ENCODE results near the gene VSIG2. TPM values are rescaled to one million over a fixed set of nuclear protein-coding genes. Genes with fewer than 3 reads are reported as not detected.
A peak's percentile ranks its signal among the peaks of the same experiment; 100 is the strongest.

VSIG2 gene
- total RNA-seq, 4 donors from 2014 or later: 0.60 to 3.3 (median 1.7) TPM

DNA sequence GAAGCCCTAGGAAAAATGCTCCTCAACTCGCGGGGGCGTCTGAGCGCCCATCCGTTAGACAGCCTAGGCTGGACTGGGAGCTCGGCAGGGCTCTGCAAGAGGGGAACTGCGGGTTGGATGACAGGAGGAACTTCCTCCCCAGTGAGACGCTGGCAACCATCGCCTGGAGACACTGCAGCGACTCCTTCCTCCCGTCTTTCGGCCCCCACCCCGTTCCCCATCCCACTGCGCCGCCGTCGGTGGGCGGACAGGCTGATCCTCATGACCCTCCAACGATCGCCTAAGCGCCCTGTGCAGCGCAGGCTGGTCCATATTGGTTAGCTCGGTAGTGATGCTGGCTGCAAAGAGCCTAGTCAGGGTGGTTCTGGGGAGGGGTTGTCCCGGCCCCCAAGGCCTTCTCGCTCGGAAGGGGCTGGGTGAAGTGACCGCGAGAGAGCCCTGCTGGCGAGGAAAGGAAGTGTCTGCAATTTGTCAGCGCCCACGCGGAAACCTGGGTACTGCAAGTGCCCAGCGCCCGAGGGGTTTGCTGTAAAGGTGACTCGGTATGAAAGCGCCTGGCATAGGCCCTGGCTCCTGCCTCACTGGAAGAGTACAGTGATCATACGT is 11.7 kb downstream of the VSIG2 start:
- Histone ChIP-seq H3K4me1 (peaks cover 22% of the 10 kb centered on the region), H3K27me3 (peaks cover 75% of the 10 kb centered on the region), H3K27ac (no peak overlapping the region), H3K4me3 (peak overlapping the region; percentile 64), H3K36me3 (no peaks in the 10 kb centered on the region), H3K9me3 (no peaks in the 10 kb centered on the region)
- TF ChIP-seq, protein P1, sequence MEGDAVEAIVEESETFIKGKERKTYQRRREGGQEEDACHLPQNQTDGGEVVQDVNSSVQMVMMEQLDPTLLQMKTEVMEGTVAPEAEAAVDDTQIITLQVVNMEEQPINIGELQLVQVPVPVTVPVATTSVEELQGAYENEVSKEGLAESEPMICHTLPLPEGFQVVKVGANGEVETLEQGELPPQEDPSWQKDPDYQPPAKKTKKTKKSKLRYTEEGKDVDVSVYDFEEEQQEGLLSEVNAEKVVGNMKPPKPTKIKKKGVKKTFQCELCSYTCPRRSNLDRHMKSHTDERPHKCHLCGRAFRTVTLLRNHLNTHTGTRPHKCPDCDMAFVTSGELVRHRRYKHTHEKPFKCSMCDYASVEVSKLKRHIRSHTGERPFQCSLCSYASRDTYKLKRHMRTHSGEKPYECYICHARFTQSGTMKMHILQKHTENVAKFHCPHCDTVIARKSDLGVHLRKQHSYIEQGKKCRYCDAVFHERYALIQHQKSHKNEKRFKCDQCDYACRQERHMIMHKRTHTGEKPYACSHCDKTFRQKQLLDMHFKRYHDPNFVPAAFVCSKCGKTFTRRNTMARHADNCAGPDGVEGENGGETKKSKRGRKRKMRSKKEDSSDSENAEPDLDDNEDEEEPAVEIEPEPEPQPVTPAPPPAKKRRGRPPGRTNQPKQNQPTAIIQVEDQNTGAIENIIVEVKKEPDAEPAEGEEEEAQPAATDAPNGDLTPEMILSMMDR (IDR thresholded peaks at IDR 0.05): peak in 1 of 2 donors; percentile 60
- TF ChIP-seq POLR2A (IDR thresholded peaks at IDR 0.05): no peak
- TF ChIP-seq EP300 (IDR thresholded peaks at IDR 0.05): no peak
- whole genome bisulfite sequencing: 2% methylated on average over 10 of the region's 37 CpGs
- peak in 1 of 2 donors; percentile 73 for DNase-seq (ENCODE audit: low spot score in 2 of 2)

- 2% methylated on average over 42 of the region's 59 CpGs for WGBS
- H3K27me3 ChIP-seq: peaks cover 68% of the 10 kb centered on the region
- H3K36me3 ChIP-seq: no peaks in the 10 kb centered on the region
- no peaks in the 10 kb centered on the region for H3K9me3 ChIP-seq
- H3K4me1 ChIP-seq: peaks cover 20% of the 10 kb centered on the region
- peak within 1 kb of the TSS; percentile 64 for H3K4me3 ChIP-seq
- no peak within 1 kb of the TSS for H3K27ac ChIP-seq
- TF ChIP-seq, protein P1 (IDR thresholded peaks at IDR 0.05): no peak
- TF ChIP-seq POLR2A (IDR thresholded peaks at IDR 0.05) (no peak), EP300 (IDR thresholded peaks at IDR 0.05) (no peak), POLR2AphosphoS5 (IDR thresholded peaks at IDR 0.05) (no peak)
- DNase-seq (ENCODE audit: low spot score in 2 of 2): peak; percentile 93 to 95
Measured at GRCh38 chr11:124739479-124740276, 12.4 kb downstream of the VSIG2 start, which contains the start of gene NRGN. Gene NRGN (plus strand): TSS chr11:124739942. CDS start chr11:124740085, 143 bp downstream.

DNA sequence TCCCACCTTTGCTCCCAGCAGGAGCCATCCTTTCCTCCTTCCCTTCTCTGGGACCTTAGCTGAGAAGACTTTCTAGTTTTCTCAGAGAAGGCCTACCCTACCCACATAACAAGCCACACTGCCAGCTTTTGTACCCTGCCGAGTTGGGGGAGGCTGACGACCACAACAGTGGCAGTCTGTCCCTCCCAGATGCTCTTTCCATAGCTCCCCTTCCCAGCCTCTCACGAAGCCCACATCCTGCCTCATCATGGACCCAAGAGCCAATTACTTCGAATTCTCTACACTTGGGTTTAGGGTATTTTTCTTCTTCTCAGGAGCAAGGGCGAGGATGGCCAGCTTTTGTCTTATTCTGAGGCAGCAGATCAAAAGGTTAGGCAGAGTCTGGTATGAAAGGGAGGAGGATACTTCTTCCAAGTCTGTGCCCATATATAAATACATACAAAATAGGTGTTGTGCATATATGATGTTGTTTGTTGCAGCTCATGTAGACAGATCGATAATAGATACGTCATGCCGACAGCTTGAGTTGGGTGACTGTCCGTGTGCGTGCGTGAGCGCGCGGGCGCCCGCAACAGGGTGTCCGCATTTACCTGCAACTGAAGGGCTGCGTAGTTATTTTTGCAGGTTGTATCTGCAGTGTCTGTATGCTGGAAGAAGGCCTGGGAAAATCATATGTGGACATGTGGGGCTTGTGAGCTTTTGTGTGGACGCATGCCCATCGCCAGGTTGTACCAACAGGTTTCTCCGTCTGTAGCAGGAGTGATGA is 13.2 kb downstream of the VSIG2 start:
- TF ChIP-seq, protein P1 (IDR thresholded peaks at IDR 0.05): no peak
- no peak for TF ChIP-seq EP300 (IDR thresholded peaks at IDR 0.05)
- no peak for TF ChIP-seq POLR2A (IDR thresholded peaks at IDR 0.05)
- no peak for TF ChIP-seq POLR2AphosphoS5 (IDR thresholded peaks at IDR 0.05)
- Histone ChIP-seq H3K4me1 (peaks cover 20% of the 10 kb centered on the region), H3K4me3 (peak overlapping the region; percentile 64), H3K27me3 (peaks cover 60% of the 10 kb centered on the region), H3K36me3 (no peaks in the 10 kb centered on the region), H3K27ac (no peak overlapping the region), H3K9me3 (no peaks in the 10 kb centered on the region)
- 67% methylated on average over 21 of the region's 21 CpGs for WGBS
- DNase-seq (ENCODE audit: low spot score in 2 of 2): no peak

- TF ChIP-seq EP300 (IDR thresholded peaks at IDR 0.05): no peak
- Histone ChIP-seq H3K9me3 (no peaks in the 10 kb centered on the region), H3K36me3 (no peaks in the 10 kb centered on the region), H3K4me3 (no peak overlapping the region), H3K27me3 (peaks cover 49% of the 10 kb centered on the region), H3K4me1 (peaks cover 20% of the 10 kb centered on the region), H3K27ac (no peak overlapping the region)
- no peak for DNase-seq (ENCODE audit: low spot score in 2 of 2)
- 80% methylated on average over 7 of the region's 7 CpGs for WGBS
Measured at GRCh38 chr11:124737638-124738305, 14.3 kb downstream of the VSIG2 start.

DNA sequence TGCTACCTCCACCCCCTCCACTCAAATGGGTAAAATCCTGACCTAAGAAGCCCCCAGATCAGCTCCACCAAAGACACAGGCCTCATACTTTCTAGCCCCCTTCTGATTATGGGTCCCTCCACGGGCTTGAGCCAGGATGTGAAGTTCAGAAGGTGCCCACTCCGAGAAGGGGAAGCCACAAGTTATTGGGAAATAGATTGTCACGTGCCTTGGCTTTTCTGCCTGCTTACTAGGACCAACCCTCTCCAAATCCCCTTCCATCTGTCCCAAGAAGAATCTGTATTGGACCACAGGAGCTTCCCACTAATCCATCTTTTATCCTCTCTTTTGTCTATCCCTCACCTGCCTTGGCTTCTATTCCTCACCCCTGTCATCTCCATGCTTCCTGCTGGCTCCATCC is 15.3 kb downstream of the VSIG2 start:
- Histone ChIP-seq H3K4me3 (no peak overlapping the region), H3K36me3 (no peaks in the 10 kb centered on the region), H3K27ac (no peak overlapping the region), H3K4me1 (peaks cover 20% of the 10 kb centered on the region), H3K27me3 (peaks cover 38% of the 10 kb centered on the region), H3K9me3 (no peaks in the 10 kb centered on the region)
- no peak for DNase-seq (ENCODE audit: low spot score in 2 of 2)
- no peak for TF ChIP-seq POLR2A (IDR thresholded peaks at IDR 0.05)
- TF ChIP-seq EP300 (IDR thresholded peaks at IDR 0.05): no peak
- TF ChIP-seq POLR2AphosphoS5 (IDR thresholded peaks at IDR 0.05): no peak
- TF ChIP-seq, protein P1 (IDR thresholded peaks at IDR 0.05): no peak
- WGBS: 48% methylated on average over 3 of the region's 3 CpGs

Measured in suprapubic skin (tissue), 4 donors.